Astrocyte (in vitro differentiated cells and primary cell): ENCODE data around the gene MAST2. TPM values are rescaled to one million over a fixed set of nuclear protein-coding genes. Genes with fewer than 3 reads are reported as not detected.

Experiments
- DNase-seq: peaks from one replicate; pipeline ENCODE4 v3.0.0-alpha.2; 2010; ENCODE audit warnings: low read depth
- FAIRE-seq: peaks from 2 replicates; lab custom pipeline; 2011; peaks lifted over from hg19 to GRCh38; lab: Jason Lieb, UNC
- H2AFZ ChIP-seq: 2 replicates; pipeline ENCODE4 v1.6.0; 2012; ENCODE audit warnings: low read depth, low read length, inconsistent platforms
- H3K27ac ChIP-seq: 2 replicates; pipeline ENCODE4 v1.5.1; 2011; ENCODE audit warnings: low read depth, low read length, inconsistent platforms
- H3K27me3 ChIP-seq: 2 replicates; pipeline ENCODE4 v1.6.0; 2011; ENCODE audit warnings: low read length, inconsistent platforms; ENCODE audit not compliant: insufficient read depth
- H3K36me3 ChIP-seq: 2 replicates; pipeline ENCODE4 v1.5.1; 2011; ENCODE audit warnings: low read length, inconsistent platforms; ENCODE audit not compliant: insufficient read depth
- H3K4me1 ChIP-seq: 2 replicates; pipeline ENCODE4 v1.5.1; 2011; ENCODE audit warnings: low read length, inconsistent platforms; ENCODE audit not compliant: insufficient read depth
- H3K4me2 ChIP-seq: 2 replicates; pipeline ENCODE4 v1.6.0; 2012; ENCODE audit warnings: low read length, inconsistent platforms
- H3K4me3 ChIP-seq: 2 replicates; pipeline ENCODE4 v1.5.1; 2011; ENCODE audit warnings: low read depth, mild to moderate bottlenecking, low read length, inconsistent platforms; ENCODE audit not compliant: insufficient read depth
- H3K79me2 ChIP-seq: 2 replicates; pipeline ENCODE4 v1.6.0; 2012; ENCODE audit warnings: mild to moderate bottlenecking, low read length, inconsistent platforms; ENCODE audit not compliant: insufficient read depth
- H3K9ac ChIP-seq: 2 replicates; pipeline ENCODE4 v1.6.0; 2012; ENCODE audit warnings: mild to moderate bottlenecking, low read length, inconsistent platforms
- H3K9me3 ChIP-seq: 2 replicates; pipeline ENCODE4 v1.5.1; 2012; ENCODE audit warnings: low read depth, mild to moderate bottlenecking, low read length, inconsistent platforms; ENCODE audit not compliant: insufficient read depth
- H4K20me1 ChIP-seq: 2 replicates; pipeline ENCODE4 v1.6.0; 2012; ENCODE audit warnings: low read length, inconsistent platforms; ENCODE audit not compliant: insufficient read depth
- H3K27ac Mint-ChIP-seq: one replicate; pipeline ENCODE4 v1.8.0; 2021; ENCODE audit warnings: mild to moderate bottlenecking, mixed read lengths; ENCODE audit not compliant: unreplicated experiment
- H3K27me3 Mint-ChIP-seq: one replicate; pipeline ENCODE4 v1.8.0; 2021; ENCODE audit warnings: low read depth, mixed read lengths; ENCODE audit not compliant: unreplicated experiment
- H3K36me3 Mint-ChIP-seq: one replicate; pipeline ENCODE4 v1.8.0; 2021; ENCODE audit warnings: low read depth, mixed read lengths; ENCODE audit not compliant: unreplicated experiment
- H3K4me1 Mint-ChIP-seq: one replicate; pipeline ENCODE4 v1.8.0; 2021; ENCODE audit warnings: low read depth, mixed read lengths; ENCODE audit not compliant: unreplicated experiment
- H3K4me3 Mint-ChIP-seq: one replicate; pipeline ENCODE4 v1.8.0; 2021; ENCODE audit warnings: mild to moderate bottlenecking, moderate library complexity, mixed read lengths; ENCODE audit not compliant: unreplicated experiment
- H3K9me3 Mint-ChIP-seq: one replicate; pipeline ENCODE4 v1.8.0; 2021; ENCODE audit warnings: mild to moderate bottlenecking, mixed read lengths; ENCODE audit not compliant: unreplicated experiment
- CTCF ChIP-seq: IDR thresholded peaks from 2 replicates; pipeline ENCODE4 v1.5.1; 2011; ENCODE audit warnings: low read depth, mild to moderate bottlenecking, inconsistent platforms, low read length, moderate library complexity; ENCODE audit not compliant: insufficient read depth
- EZH2 ChIP-seq: IDR thresholded peaks from 2 replicates; pipeline ENCODE4 v1.6.1; 2012; ENCODE audit warnings: mild to moderate bottlenecking, low read length, inconsistent platforms; ENCODE audit not compliant: insufficient read depth
- total RNA-seq: library from RNA; stranded (reverse); gene quantifications from 2 replicates; pipeline ENCODE4 v1.2.1, GENCODE V29; 2021

Gene MAST2
- total RNA-seq, 1 donor from 2014 or later, result 41.0 TPM

- no peaks in the 10 kb centered on the region for H4K20me1 ChIP-seq
- no peaks in the 10 kb centered on the region for H3K9me3 ChIP-seq
- no peaks in the 10 kb centered on the region for H3K27me3 ChIP-seq
- H3K36me3 ChIP-seq, result no peaks in the 10 kb centered on the region
- no peaks in the 10 kb centered on the region for H3K79me2 ChIP-seq
- H2AFZ ChIP-seq, result no peak overlapping the region
- no peak overlapping the region for H3K27ac ChIP-seq
- Mint-ChIP-seq H3K4me3 (no peak overlapping the region), H3K4me1 (peaks cover 6% of the 10 kb centered on the region), H3K36me3 (peaks cover 2% of the 10 kb centered on the region), H3K9me3 (no peaks in the 10 kb centered on the region), H3K27me3 (peaks cover 2% of the 10 kb centered on the region), H3K27ac (no peak overlapping the region)
- no peak for FAIRE-seq
- TF ChIP-seq EZH2 (no peak), CTCF (no peak)
- H3K4me3 ChIP-seq, result no peak overlapping the region
- no peak for DNase-seq
- no peak overlapping the region for H3K9ac ChIP-seq
- H3K4me1 ChIP-seq, result peaks cover 7% of the 10 kb centered on the region
- no peak overlapping the region for H3K4me2 ChIP-seq
These were observed 37.2 kb upstream of the MAST2 start for GRCh38 chr1:45765999-45766792.

GRCh38 chr1:45767035-45767434 is 36.4 kb upstream of the MAST2 start:
- no peak overlapping the region for H3K4me3 Mint-ChIP-seq
- no peaks in the 10 kb centered on the region for H3K9me3 Mint-ChIP-seq
- DNase-seq (peak; percentile 54), FAIRE-seq (no peak)
- peaks cover 6% of the 10 kb centered on the region for H3K4me1 Mint-ChIP-seq
- Histone ChIP-seq H3K9me3 (no peaks in the 10 kb centered on the region), H3K27me3 (no peaks in the 10 kb centered on the region), H3K79me2 (no peaks in the 10 kb centered on the region), H2AFZ (peak overlapping the region; percentile 61), H3K36me3 (no peaks in the 10 kb centered on the region), H3K27ac (no peak overlapping the region), H4K20me1 (no peaks in the 10 kb centered on the region), H3K4me1 (peaks cover 7% of the 10 kb centered on the region), H3K9ac (no peak overlapping the region), H3K4me3 (no peak overlapping the region), H3K4me2 (peak overlapping the region; percentile 57)
- peaks cover 2% of the 10 kb centered on the region for H3K27me3 Mint-ChIP-seq
- H3K27ac Mint-ChIP-seq, result no peak overlapping the region
- no peak for TF ChIP-seq EZH2
- no peak for TF ChIP-seq CTCF
- peaks cover 2% of the 10 kb centered on the region for H3K36me3 Mint-ChIP-seq

DNA sequence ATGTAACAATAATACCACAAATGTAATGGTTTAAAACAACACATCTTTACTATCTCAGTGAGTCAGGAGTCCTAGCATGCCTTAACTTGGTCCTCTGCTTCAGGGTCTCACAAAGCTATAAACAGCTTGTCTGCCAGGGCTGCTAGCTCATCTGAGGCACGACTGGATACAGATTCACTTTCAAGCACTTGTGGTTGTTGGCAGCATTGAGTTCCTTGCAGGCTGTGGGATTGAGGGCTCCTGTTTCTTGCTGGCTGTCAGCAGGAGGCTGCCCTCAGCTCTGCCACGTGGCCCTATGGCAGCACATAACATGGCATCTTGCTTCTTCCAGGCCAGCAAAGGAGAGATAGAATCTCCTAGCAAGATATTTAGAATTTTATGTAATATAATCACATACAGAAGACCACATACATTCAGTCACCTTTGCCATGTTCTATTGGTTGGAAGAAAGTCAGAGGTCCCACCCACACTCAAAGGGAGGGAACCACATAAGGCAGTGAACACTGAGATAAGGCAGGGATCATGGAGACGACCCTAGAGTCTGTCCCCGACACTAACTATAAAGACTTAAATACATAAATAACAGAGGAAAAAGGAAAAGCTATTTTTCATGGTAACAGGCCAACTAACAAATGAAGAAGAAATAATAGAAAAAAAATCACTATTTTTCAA is 34.0 kb upstream of the MAST2 start:
- Histone ChIP-seq H3K9me3 (no peaks in the 10 kb centered on the region), H3K4me1 (peaks cover 7% of the 10 kb centered on the region), H3K27ac (no peak overlapping the region), H2AFZ (peak overlapping the region; percentile 11), H3K36me3 (no peaks in the 10 kb centered on the region), H3K27me3 (no peaks in the 10 kb centered on the region), H3K4me2 (peak overlapping the region; percentile 16), H3K4me3 (no peak overlapping the region), H4K20me1 (no peaks in the 10 kb centered on the region), H3K9ac (no peak overlapping the region), H3K79me2 (no peaks in the 10 kb centered on the region)
- Mint-ChIP-seq H3K4me3 (no peak overlapping the region), H3K36me3 (peaks cover 2% of the 10 kb centered on the region), H3K4me1 (peaks cover 6% of the 10 kb centered on the region), H3K27me3 (peaks cover 2% of the 10 kb centered on the region), H3K9me3 (no peaks in the 10 kb centered on the region), H3K27ac (no peak overlapping the region)
- TF ChIP-seq EZH2 (no peak), CTCF (no peak)
- FAIRE-seq, result no peak
- peak; percentile 95 for DNase-seq
